Activated CD8-positive, alpha-beta T cell treated with anti-CD3 and anti-CD28 coated beads, Interleukin-2, amount 10 ng/mL, durations not matched to agents 7 days and 5 days (primary cell): ENCODE data around the gene HIVEP3. TPM values are rescaled to one million over a fixed set of nuclear protein-coding genes. Genes with fewer than 3 reads are reported as not detected.

ENCODE experiments used
- ATAC-seq: fragments of 150-1000 bp; cut with Tn5 transposase; one replicate; pipeline ENCODE4 v1.10.0; 2021; ENCODE audit warnings: moderate library complexity
- CTCF ChIA-PET: fragments of 350-600 bp; sonication (Branson Sonifier 250); formaldehyde crosslinking; loops from one replicate; lab custom pipeline; 2021; ENCODE audit warnings: antibody characterized with exemption; lab: Charles Lee
- POLR2A ChIA-PET: fragments of 350-600 bp; sonication (Branson Sonifier 250); formaldehyde crosslinking; loops from one replicate; lab custom pipeline; 2021; ENCODE audit warnings: antibody characterized with exemption; lab: Charles Lee
- DNase-seq: peaks from one replicate; pipeline ENCODE4 v3.0.0-alpha.2; 2020
- H3K27ac Mint-ChIP-seq: one replicate; pipeline ENCODE4 v1.8.0; 2021; ENCODE audit warnings: mild to moderate bottlenecking, mixed read lengths
- H3K27me3 Mint-ChIP-seq: one replicate; pipeline ENCODE4 v1.8.0; 2021; ENCODE audit warnings: low read depth, mixed read lengths
- H3K36me3 Mint-ChIP-seq: one replicate; pipeline ENCODE4 v1.8.0; 2021; ENCODE audit warnings: low read depth, mixed read lengths
- H3K4me1 Mint-ChIP-seq: one replicate; pipeline ENCODE4 v1.8.0; 2021; ENCODE audit warnings: low read depth, mixed read lengths
- H3K4me3 Mint-ChIP-seq: one replicate; pipeline ENCODE4 v1.8.0; 2021; ENCODE audit warnings: mild to moderate bottlenecking, mixed read lengths
- H3K9me3 Mint-ChIP-seq: one replicate; pipeline ENCODE4 v1.8.0; 2022; ENCODE audit warnings: mixed read lengths; ENCODE audit not compliant: insufficient read depth
- total RNA-seq, 2 experiments: library from RNA; stranded (reverse); gene quantifications; one replicate each; pipeline ENCODE4 v1.2.3, GENCODE V29; 2021

The HIVEP3 gene
- total RNA-seq, 2 experiments from 2014 or later, result 10.8 to 11.8 TPM

DNA sequence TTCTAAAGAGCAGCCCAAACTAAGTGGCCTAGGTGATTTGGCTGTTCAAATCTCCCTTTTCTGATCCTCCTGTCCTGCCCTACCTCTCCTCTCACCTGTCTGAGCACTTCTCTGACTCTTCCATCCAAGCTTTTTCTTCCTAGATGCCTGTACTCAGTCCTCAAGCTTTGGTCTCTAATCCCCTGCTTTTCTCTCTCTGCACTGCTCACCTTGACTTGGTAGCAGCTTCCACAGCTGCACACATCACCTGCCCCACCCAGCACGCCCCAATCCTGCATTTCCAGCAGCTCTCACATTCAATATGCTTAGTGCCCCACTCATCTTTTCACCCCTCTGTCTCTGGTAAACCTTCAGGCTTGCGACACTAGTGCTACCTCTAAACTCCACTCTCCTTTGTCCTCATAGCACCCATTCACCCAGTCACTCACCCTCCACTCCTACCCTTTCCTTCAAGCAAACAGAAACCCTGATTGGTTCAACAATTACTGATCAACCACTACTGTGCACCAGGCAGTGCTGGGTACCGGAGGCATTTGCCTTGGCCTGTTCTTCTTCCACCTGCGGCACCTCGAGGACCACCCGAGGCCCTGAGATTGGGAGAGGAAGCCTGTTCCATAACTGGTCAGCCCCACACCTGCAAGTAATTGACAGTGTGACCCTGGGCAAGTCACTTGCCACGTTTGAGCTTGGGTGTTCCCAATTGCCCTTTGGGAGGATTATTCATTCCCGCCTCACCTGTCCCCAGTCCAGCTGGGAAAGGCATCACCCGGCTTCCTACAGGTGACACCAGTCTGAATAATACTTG, 298.2 kb downstream of the HIVEP3 start:
- Mint-ChIP-seq H3K4me1 (peaks cover 33% of the 10 kb centered on the region), H3K27me3 (no peaks in the 10 kb centered on the region), H3K4me3 (no peak overlapping the region), H3K27ac (no peak overlapping the region), H3K9me3 (no peaks in the 10 kb centered on the region), H3K36me3 (peaks cover 2% of the 10 kb centered on the region)
- CTCF ChIA-PET, result interaction anchor here (0.7 to 1.1 kb wide), 3 partner anchors 20 to 42 kb away, joined by 3 to 4 read pairs (median 3); no protein-coding TSS in a partner anchor
- ATAC-seq (no peak), DNase-seq (no peak)
- POLR2A ChIA-PET, result no interaction called here

DNA sequence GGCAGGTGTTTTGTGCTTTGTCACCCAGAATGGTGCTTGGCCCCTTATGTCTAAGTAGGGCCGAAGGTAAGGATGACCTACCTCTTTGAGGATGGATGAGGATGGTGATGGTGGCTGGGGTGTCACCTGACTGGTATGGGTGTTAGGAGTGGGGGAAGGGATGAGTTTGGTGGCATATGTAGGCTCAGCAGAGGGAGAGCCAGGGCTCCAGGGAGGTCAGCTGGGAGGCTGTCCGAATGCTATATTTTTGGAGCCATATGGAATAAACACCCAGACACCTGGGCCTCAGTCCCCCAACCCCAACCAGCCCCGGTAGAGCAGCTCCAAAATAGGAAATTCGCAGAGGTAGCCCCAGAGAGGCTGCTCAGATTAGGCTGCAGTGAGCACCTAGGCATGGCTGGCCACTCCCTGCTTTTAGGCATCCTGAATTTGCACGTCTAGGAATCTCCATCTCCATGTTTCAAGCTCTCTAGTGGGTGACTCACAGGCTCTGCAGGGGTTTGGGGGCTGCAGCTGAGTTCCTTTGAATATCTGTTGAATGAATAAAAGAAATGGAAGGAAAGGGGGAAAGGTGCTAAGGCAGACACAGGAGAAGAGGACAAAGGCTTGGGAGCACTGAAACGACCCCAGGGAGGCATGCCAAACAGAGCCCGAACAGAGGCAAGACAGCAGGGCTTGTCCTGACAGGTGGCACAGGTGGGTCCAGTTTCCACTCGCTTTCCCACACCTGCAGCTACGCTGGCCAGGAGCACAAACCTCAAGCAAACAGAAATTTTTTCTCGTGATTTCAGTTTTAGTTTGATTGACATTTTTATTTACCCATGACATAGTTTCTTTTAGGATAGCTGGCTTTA, 299.0 kb downstream of the HIVEP3 start:
- Mint-ChIP-seq H3K4me3 (no peak overlapping the region), H3K36me3 (peaks cover 2% of the 10 kb centered on the region), H3K27ac (no peak overlapping the region), H3K4me1 (peaks cover 38% of the 10 kb centered on the region), H3K27me3 (no peaks in the 10 kb centered on the region), H3K9me3 (no peaks in the 10 kb centered on the region)
- ChIA-PET CTCF (interaction anchor here (0.7 kb wide), 1 partner anchor 21 kb away, joined by 4 read pairs; no protein-coding TSS in a partner anchor), POLR2A (no interaction called here)
- DNase-seq (no peak), ATAC-seq (no peak)

DNA sequence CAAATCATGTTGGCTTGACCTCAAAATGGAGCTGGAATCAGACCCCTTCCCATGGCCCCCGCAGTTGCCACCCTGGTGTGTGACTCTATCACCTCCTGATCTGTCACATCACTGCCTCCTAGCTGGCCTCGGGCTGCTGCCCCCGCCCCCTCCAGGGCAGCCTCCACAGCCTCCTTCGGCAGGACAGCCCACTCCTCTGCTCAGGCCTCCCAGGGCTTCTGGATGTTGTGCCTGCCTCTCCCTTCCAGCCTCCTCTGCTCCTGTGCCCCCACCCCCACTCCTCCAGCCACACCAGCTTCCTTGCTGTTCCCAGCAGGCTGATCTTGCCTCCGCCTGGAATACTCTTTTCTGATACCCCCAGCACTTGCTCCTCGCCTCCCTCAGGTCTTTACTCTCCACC, 299.9 kb downstream of the HIVEP3 start:
- Mint-ChIP-seq H3K27ac (peak overlapping the region; percentile 40), H3K4me3 (no peak overlapping the region), H3K4me1 (peaks cover 33% of the 10 kb centered on the region), H3K27me3 (no peaks in the 10 kb centered on the region), H3K36me3 (peaks cover 2% of the 10 kb centered on the region), H3K9me3 (no peaks in the 10 kb centered on the region)
- ChIA-PET POLR2A (no interaction called here), CTCF (no interaction called here)
- ATAC-seq (no peak), DNase-seq (no peak)

GRCh38 chr1:41618066-41618825, 300.5 kb downstream of the HIVEP3 start:
- Mint-ChIP-seq H3K4me1 (peaks cover 26% of the 10 kb centered on the region), H3K27ac (no peak overlapping the region), H3K27me3 (no peaks in the 10 kb centered on the region), H3K9me3 (no peaks in the 10 kb centered on the region), H3K4me3 (no peak overlapping the region), H3K36me3 (peaks cover 2% of the 10 kb centered on the region)
- DNase-seq, result no peak
- ChIA-PET CTCF (no interaction called here), POLR2A (no interaction called here)
- ATAC-seq, result no peak

DNA sequence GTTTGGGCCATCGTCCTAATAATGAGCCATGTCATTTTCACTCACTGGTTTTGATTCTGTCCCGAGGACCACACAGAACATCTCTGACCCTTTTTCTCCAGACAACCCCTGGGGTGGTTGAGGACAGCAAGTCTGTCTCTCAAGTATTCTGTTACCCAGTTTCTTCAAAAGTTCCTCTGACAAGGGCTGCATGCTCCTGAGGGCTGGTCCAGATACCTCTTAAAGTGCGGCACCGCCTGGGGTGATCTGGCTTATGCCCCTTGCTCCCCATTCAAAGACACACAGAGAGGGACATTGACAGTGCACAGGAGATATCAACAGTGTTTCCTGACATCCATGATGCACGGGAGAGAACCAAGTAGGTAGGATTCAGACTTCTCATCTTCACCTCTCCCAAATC, 301.4 kb downstream of the HIVEP3 start:
- CTCF ChIA-PET, result no interaction called here
- POLR2A ChIA-PET, result no interaction called here
- H3K4me3 Mint-ChIP-seq, result no peak overlapping the region
- ATAC-seq (no peak), DNase-seq (no peak)
- peaks cover 18% of the 10 kb centered on the region for H3K4me1 Mint-ChIP-seq
- peaks cover 2% of the 10 kb centered on the region for H3K36me3 Mint-ChIP-seq
- no peaks in the 10 kb centered on the region for H3K9me3 Mint-ChIP-seq
- no peak overlapping the region for H3K27ac Mint-ChIP-seq
- H3K27me3 Mint-ChIP-seq, result no peaks in the 10 kb centered on the region

DNA sequence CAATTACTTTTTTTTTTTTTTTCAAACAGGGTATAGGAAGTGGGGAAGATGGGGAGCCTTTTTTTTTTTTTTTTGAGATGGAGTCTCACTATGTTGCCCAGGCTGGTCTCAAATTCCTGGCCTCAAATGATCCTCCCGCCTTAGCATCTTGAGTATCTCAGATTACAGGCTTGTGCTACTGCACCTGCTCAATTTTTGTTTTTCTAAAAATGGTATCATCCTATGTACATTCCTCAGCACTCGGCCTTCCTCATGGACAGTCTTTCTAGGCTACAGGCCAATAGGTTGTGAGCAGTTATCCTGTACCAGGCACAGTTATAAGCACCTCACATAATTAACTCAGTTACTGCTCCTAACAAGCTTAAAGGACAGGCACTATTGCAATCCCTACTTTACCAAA, 302.2 kb downstream of the HIVEP3 start:
- no peak for ATAC-seq
- H3K36me3 Mint-ChIP-seq, result peaks cover 2% of the 10 kb centered on the region
- CTCF ChIA-PET, result no interaction called here
- H3K9me3 Mint-ChIP-seq, result no peaks in the 10 kb centered on the region
- no peak overlapping the region for H3K4me3 Mint-ChIP-seq
- no peaks in the 10 kb centered on the region for H3K27me3 Mint-ChIP-seq
- H3K27ac Mint-ChIP-seq, result peak overlapping the region; percentile 73
- POLR2A ChIA-PET, result interaction anchor here (0.6 kb wide), 1 partner anchor 181 kb away, joined by 3 read pairs; no protein-coding TSS in a partner anchor
- H3K4me1 Mint-ChIP-seq, result peaks cover 13% of the 10 kb centered on the region
- DNase-seq, result no peak

GRCh38 chr1:41615981-41616380, 302.7 kb downstream of the HIVEP3 start:
- Mint-ChIP-seq H3K9me3 (no peaks in the 10 kb centered on the region), H3K4me1 (peaks cover 13% of the 10 kb centered on the region), H3K4me3 (no peak overlapping the region), H3K27ac (peak overlapping the region; percentile 51), H3K36me3 (peaks cover 2% of the 10 kb centered on the region), H3K27me3 (no peaks in the 10 kb centered on the region)
- DNase-seq (no peak), ATAC-seq (no peak)
- ChIA-PET CTCF (no interaction called here), POLR2A (interaction anchor here (0.5 to 0.6 kb wide), 2 partner anchors 9 to 181 kb away, joined by 3 read pairs; no protein-coding TSS in a partner anchor)

DNA sequence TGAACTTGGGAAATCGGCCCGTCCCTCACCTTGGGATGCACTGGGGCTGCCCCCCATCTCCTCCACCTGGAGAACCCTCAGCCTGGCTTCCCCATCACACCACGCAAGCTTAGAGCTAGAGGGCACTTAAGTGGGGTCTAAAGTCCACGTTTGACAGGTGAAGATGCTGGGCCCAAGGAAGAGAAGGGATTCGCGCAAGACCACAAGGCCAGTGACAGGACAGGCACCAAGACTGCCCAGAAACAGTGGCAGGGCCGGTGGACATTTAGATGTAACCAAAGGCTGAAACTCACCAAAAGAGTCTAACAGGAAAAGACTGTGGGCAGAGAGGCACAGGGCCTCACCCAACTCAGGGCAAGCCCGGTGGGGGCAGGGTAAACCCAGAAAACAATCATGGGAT, 303.4 kb downstream of the HIVEP3 start:
- POLR2A ChIA-PET, result no interaction called here
- H3K27me3 Mint-ChIP-seq, result no peaks in the 10 kb centered on the region
- no peaks in the 10 kb centered on the region for H3K9me3 Mint-ChIP-seq
- CTCF ChIA-PET, result no interaction called here
- no peak overlapping the region for H3K4me3 Mint-ChIP-seq
- peaks cover 13% of the 10 kb centered on the region for H3K4me1 Mint-ChIP-seq
- peak overlapping the region; percentile 76 for H3K27ac Mint-ChIP-seq
- DNase-seq (no peak), ATAC-seq (no peak)
- peaks cover 2% of the 10 kb centered on the region for H3K36me3 Mint-ChIP-seq

- no peaks in the 10 kb centered on the region for H3K27me3 Mint-ChIP-seq
- peaks cover 13% of the 10 kb centered on the region for H3K4me1 Mint-ChIP-seq
- H3K4me3 Mint-ChIP-seq, result no peak overlapping the region
- H3K9me3 Mint-ChIP-seq, result no peaks in the 10 kb centered on the region
- peaks cover 2% of the 10 kb centered on the region for H3K36me3 Mint-ChIP-seq
- DNase-seq (no peak), ATAC-seq (no peak)
- ChIA-PET POLR2A (no interaction called here), CTCF (no interaction called here)
- no peak overlapping the region for H3K27ac Mint-ChIP-seq
Measured at GRCh38 chr1:41614818-41615217, 303.9 kb downstream of the HIVEP3 start.

DNA sequence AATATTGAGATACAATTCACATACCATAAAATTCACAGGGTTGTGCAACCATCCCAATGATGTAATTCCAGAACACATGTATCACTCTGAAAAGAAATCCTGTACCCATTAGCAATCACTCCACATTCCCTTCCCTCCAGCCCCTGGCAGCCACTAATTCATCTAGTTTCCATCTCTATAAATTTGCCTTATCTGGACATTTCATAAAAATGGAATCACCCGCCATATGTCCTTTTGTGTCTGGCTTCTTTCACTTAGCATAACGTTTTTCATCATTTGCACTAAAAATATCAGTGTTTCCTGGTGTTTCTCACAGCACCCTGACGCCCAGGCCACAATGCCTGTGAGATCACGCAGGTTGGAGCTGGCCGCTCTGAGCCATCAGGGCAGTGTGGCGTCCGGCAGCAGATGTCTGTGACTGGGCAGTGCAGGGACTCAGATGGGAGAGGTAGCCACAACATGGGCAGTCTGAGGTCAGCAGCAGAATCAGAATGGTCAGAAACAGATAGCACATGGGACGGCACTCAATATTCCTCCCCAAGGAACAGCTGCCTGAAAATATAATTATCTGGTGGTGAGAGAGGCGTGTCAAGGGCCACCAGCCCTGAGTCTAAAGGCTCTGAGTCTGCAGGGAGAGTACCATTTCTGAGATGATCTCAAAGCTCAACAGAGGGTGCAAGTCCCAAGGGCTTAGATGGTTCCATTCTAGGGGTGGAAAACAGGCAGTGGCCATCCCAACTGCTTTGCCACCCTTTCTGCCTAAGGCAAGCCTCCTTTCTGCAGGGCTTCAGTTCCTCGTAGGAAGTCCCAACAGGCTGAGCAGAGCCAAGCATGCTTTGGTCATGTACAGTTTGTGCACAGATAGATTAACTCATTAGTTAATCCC, 304.8 kb downstream of the HIVEP3 start:
- POLR2A ChIA-PET, result no interaction called here
- Mint-ChIP-seq H3K4me1 (peaks cover 13% of the 10 kb centered on the region), H3K9me3 (no peaks in the 10 kb centered on the region), H3K27ac (no peak overlapping the region), H3K27me3 (no peaks in the 10 kb centered on the region), H3K36me3 (peaks cover under 1% of the 10 kb centered on the region), H3K4me3 (no peak overlapping the region)
- DNase-seq, result no peak
- ATAC-seq, result no peak
- CTCF ChIA-PET, result interaction anchor here (0.8 to 2.1 kb wide), 2 partner anchors 10 to 38 kb away, joined by 3 to 6 read pairs; no protein-coding TSS in a partner anchor

- CTCF ChIA-PET, result interaction anchor here (0.8 to 2.1 kb wide), 2 partner anchors 11 to 37 kb away, joined by 3 to 6 read pairs; no protein-coding TSS in a partner anchor
- no peaks in the 10 kb centered on the region for H3K27me3 Mint-ChIP-seq
Measured at GRCh38 chr1:41612953-41613352, 305.8 kb downstream of the HIVEP3 start.

More at GRCh38 chr1:41612953-41613352, 305.8 kb downstream of the HIVEP3 start:
- Mint-ChIP-seq H3K27ac (no peak overlapping the region), H3K36me3 (no peaks in the 10 kb centered on the region), H3K4me1 (peaks cover 13% of the 10 kb centered on the region), H3K4me3 (no peak overlapping the region), H3K9me3 (no peaks in the 10 kb centered on the region)
- no peak for DNase-seq
- no peak for ATAC-seq
- POLR2A ChIA-PET, result no interaction called here
